Activated gamma-delta T cell treated with anti-CD3 and anti-CD28 coated beads, Interleukin-2, amount 50 U/mL, for 16 hours (primary cell): ENCODE data around the gene LEAP2.

Experiments
- DNase-seq: peaks from one replicate; pipeline ENCODE4 v3.0.0-alpha.2; 2020; ENCODE audit warnings: low read depth

The LEAP2 gene

GRCh38 chr5:132877938-132878337 lies 4.5 kb downstream of the LEAP2 start:
- DNase-seq: no peak

GRCh38 chr5:132883261-132883834 lies 9.9 kb downstream of the LEAP2 start:
- DNase-seq: no peak

DNA sequence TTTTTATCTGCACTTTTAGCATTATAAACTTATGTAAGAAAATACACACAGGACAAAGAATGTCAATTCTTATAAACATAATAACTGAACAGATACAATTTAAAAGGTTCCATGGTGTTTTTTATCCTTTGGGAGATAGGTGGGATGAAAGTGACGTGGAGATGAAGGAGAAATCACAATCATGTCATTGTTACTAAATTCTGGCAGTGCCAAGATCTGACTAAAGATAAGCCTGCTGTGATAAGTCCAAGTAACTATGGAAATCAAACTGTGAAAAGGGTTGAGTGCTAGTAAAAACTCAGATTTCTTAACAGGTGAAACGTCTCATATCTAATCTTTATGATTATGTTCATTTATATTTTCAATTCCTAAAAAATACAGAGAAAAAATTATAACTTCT lies 11.1 kb downstream of the LEAP2 start:
- DNase-seq: no peak

GRCh38 chr5:132886064-132886823 lies 12.8 kb downstream of the LEAP2 start:
- DNase-seq: no peak

- no peak for DNase-seq
Measured at GRCh38 chr5:132887283-132887682, 13.8 kb downstream of the LEAP2 start.

GRCh38 chr5:132889501-132889900 lies 16.0 kb downstream of the LEAP2 start:
- DNase-seq: no peak

DNA sequence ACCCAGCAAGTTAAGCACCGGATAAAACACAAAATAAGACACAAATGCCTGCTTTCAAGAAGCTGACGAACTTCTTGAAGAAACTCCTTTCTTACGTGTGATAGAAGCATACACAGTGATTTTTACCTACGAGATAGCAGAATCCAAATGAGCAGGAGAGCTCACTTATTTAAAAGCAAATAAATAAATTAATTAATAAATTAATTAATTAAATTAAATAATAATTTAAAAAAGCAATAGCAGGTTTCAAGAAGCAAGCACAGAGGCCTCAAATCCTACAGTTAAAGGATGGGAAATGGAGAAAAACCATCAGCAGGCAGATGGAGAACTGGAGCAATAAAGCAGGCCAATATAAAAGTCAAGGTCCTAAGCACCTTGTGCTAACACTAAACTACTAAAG lies 17.3 kb downstream of the LEAP2 start:
- no peak for DNase-seq

- no peak for DNase-seq
Measured at GRCh38 chr5:132895719-132896305, 22.3 kb downstream of the LEAP2 start.

DNA sequence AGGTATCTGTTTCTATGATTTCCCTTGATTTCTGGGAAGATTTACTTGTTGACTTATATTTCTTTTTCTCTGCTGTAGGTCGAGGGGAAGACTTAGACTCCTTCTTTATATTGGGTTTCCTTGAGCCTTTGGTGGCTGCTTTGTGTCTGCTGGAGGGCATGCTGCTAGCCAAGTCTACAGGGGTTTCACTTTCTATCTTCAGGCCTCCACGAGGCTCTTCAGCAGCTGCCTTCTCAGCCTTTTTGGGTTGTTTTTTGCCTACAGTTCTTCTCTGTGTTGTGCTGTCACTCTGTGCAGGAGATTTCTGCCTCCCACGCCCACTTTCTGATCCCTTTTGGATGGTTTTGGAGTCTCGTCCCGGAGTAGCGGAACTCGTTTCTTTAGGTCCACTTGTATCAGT lies 23.2 kb downstream of the LEAP2 start:
- no peak for DNase-seq

DNA sequence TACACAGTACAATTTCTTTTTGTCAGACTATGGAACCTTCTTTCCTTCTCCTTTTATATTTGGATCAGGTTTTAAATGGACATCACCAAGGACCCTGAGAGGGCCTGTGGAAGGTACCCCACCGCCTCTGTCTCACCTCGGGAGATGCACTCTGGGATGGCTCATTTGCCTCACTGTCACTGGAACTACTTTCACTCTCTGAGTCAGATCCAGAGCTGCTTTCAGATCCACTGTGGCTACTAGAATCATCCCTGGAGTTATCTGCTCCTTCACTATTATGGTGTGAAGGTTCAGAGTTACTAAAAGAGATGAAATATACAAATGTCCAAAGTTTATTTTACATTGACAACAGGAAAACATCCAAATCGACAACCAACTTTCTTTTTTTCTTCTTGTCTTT lies 24.6 kb downstream of the LEAP2 start:
- no peak for DNase-seq

- DNase-seq: no peak
Measured at GRCh38 chr5:132901036-132901435, 27.6 kb downstream of the LEAP2 start.

DNA sequence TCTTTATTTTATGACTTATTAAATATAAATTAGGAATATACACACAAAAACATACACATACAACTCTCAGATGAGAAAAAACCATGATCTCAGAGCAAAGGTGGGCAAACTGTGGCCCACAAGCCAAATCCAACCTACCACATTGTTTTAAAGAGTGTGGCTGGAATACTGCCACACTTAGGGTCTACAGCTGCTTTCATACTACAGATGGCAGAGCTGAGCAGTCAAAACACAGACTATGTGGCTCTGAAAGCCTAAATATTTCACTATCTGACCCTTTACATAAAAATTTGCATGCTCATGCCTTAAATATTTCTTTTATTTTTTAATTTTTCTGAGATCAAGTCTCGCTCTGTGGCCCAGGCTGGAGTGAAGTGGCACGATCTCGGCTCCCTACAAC lies 28.3 kb downstream of the LEAP2 start:
- no peak for DNase-seq

DNA sequence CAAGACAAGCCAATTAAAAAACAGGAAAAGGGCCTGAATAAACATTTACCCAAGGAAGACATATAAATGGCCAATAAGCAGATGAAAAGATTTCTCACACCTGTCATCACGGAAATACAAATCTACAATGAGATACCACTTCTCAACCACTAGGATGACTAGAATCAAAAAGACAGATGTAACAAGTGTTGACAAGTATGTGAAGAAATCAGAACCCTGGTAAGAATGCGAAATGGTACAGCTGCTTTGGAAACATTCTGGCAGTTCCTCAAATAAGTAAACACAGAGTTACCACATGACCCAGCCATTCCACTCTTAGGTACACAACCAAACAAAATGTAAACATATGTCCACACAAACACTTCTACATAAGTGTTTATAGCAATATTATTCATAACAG lies 32.5 kb downstream of the LEAP2 start:
- DNase-seq: no peak

GRCh38 chr5:132907161-132907560 lies 33.7 kb downstream of the LEAP2 start:
- DNase-seq: no peak

GRCh38 chr5:132909702-132910101 lies 36.2 kb downstream of the LEAP2 start:
- no peak for DNase-seq

DNA sequence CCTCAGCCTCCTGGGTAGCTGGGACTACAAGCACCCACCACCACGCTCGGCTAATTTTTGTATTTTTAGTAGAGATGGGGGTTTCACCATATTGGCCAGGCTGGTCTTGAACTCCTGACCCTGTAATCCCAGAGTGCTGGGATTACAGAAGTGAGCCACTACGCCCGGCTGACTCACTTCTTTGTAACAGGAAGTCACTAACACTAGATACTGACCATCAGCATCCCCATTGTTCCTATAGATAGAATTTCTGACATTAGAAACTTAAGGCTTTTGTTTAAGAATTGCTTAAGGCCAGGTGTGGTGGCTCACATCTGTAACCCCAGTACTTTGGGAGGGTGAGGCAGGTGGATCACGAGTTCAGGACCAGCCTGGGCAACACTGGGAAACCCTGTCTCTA lies 42.2 kb downstream of the LEAP2 start:
- DNase-seq: no peak

DNA sequence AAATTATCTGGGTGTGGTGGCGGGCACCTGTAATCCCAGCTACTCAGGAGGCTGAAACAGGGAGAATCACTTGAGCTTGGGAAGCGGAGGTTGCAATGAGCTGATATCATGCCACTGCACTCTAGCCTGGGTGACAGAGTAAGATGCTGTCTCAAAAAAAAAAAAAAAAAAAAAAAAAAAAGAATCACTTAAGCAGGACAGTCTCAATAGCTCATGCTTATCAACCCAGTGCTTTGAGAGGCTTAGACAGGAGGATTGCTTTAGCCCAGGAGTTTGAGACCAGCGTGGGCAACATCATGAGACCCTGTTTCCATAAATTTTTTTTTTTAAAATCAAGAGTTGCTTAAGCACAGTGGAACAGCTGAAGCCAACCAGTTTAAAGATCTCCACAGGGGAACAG lies 42.6 kb downstream of the LEAP2 start:
- no peak for DNase-seq
